ENCODE data around the gene RNF157. TPM values are rescaled to one million over a fixed set of nuclear protein-coding genes. Genes with fewer than 3 reads are reported as not detected.

Gene RNF157
- total RNA-seq, 1 donor from 2014 or later, result 18.5 TPM

- no peak for DNase-seq
- intact Hi-C loops (cut with DNase I), result loop anchor here (5.0 kb wide), 2 partner anchors 58 to 173 kb away; no protein-coding TSS in a partner anchor
- no peak for ATAC-seq (ENCODE audit: poor library complexity)
These were observed 116.3 kb downstream of the RNF157 start for GRCh38 chr17:76123749-76124581.

GRCh38 chr17:76123191-76123499, 117.1 kb downstream of the RNF157 start:
- intact Hi-C loops (cut with DNase I), result loop anchor here (5.0 kb wide), 2 partner anchors 59 to 174 kb away; no protein-coding TSS in a partner anchor
- no peak for DNase-seq
- ATAC-seq (ENCODE audit: poor library complexity), result no peak

GRCh38 chr17:76122431-76123190, 117.7 kb downstream of the RNF157 start:
- intact Hi-C loops (cut with DNase I), result loop anchor here (5.0 kb wide), 2 partner anchors 60 to 175 kb away; no protein-coding TSS in a partner anchor
- DNase-seq, result no peak
- no peak for ATAC-seq (ENCODE audit: poor library complexity)

- DNase-seq, result no peak
- intact Hi-C loops (cut with DNase I), result loop anchor here (2.0 to 5.0 kb wide), 3 partner anchors 60 to 175 kb away; no protein-coding TSS in a partner anchor
These were observed 118.3 kb downstream of the RNF157 start for GRCh38 chr17:76121932-76122430.

GRCh38 chr17:76120658-76121008, 119.7 kb downstream of the RNF157 start:
- no peak for DNase-seq
- intact Hi-C loops (cut with DNase I), result loop anchor here (2.0 to 5.0 kb wide), 3 partner anchors 62 to 177 kb away; no protein-coding TSS in a partner anchor

More at GRCh38 chr17:76121932-76122430, 118.3 kb downstream of the RNF157 start:
- peak; percentile 54 for ATAC-seq (ENCODE audit: poor library complexity)

GRCh38 chr17:76119409-76120371, 120.6 kb downstream of the RNF157 start:
- intact Hi-C loops (cut with DNase I), result loop anchor here (2.0 to 5.0 kb wide), 3 partner anchors 63 to 178 kb away; no protein-coding TSS in a partner anchor
- ATAC-seq (ENCODE audit: poor library complexity) (no peak), DNase-seq (no peak)

More at GRCh38 chr17:76120658-76121008, 119.7 kb downstream of the RNF157 start:
- no peak for ATAC-seq (ENCODE audit: poor library complexity)

- intact Hi-C loops (cut with DNase I), result no loop called here
- ATAC-seq (ENCODE audit: poor library complexity) (no peak), DNase-seq (no peak)
These were observed 125.0 kb downstream of the RNF157 start for GRCh38 chr17:76115138-76115754.

GRCh38 chr17:76111956-76112355, 128.3 kb downstream of the RNF157 start:
- intact Hi-C loops (cut with DNase I), result no loop called here

GRCh38 chr17:76107509-76107908, 132.8 kb downstream of the RNF157 start:
- ATAC-seq (ENCODE audit: poor library complexity) (no peak), DNase-seq (no peak)
- intact Hi-C loops (cut with DNase I), result no loop called here

More at GRCh38 chr17:76111956-76112355, 128.3 kb downstream of the RNF157 start:
- DNase-seq, result no peak
- ATAC-seq (ENCODE audit: poor library complexity), result no peak

GRCh38 chr17:76106703-76107102, 133.6 kb downstream of the RNF157 start:
- intact Hi-C loops (cut with DNase I), result no loop called here
- DNase-seq (no peak), ATAC-seq (ENCODE audit: poor library complexity) (no peak)

- DNase-seq (no peak), ATAC-seq (ENCODE audit: poor library complexity) (no peak)
- intact Hi-C loops (cut with DNase I), result no loop called here
These were observed 135.4 kb downstream of the RNF157 start for GRCh38 chr17:76104896-76105231.

GRCh38 chr17:76104140-76104895, 136.0 kb downstream of the RNF157 start:
- intact Hi-C loops (cut with DNase I), result no loop called here
- DNase-seq (no peak), ATAC-seq (ENCODE audit: poor library complexity) (peak; percentile 9)

- ATAC-seq (ENCODE audit: poor library complexity) (peak; percentile 99), DNase-seq (peak; percentile 95)
- intact Hi-C loops (cut with DNase I), result no loop called here
These were observed 136.8 kb downstream of the RNF157 start, which contains the start of gene EXOC7 for GRCh38 chr17:76103274-76104139. EXOC7 (minus strand) TSS chr17:76103787; CDS start chr17:76103692, 95 bp downstream.

GRCh38 chr17:76102944-76103273, 137.4 kb downstream of the RNF157 start:
- intact Hi-C loops (cut with DNase I), result no loop called here
- ATAC-seq (ENCODE audit: poor library complexity) (no peak), DNase-seq (no peak)

GRCh38 chr17:76097716-76098295, 142.5 kb downstream of the RNF157 start:
- ATAC-seq (ENCODE audit: poor library complexity), result peak; percentile 40
- DNase-seq, result no peak

GRCh38 chr17:76095943-76096342, 144.3 kb downstream of the RNF157 start:
- no peak for DNase-seq
- ATAC-seq (ENCODE audit: poor library complexity), result no peak
- intact Hi-C loops (cut with DNase I), result no loop called here

More at GRCh38 chr17:76097716-76098295, 142.5 kb downstream of the RNF157 start:
- intact Hi-C loops (cut with DNase I), result no loop called here

Data from Right ventricle myocardium superior (tissue), 1 donor.